Uterus (tissue), 4 donors: Measurements from ENCODE around the gene IL6. TPM values are rescaled to one million over a fixed set of nuclear protein-coding genes. Genes with fewer than 3 reads are reported as not detected.
"Not testable (repeated sequence)": the region's sequence is repeated elsewhere in the genome, so short reads cannot be mapped to it uniquely, and the experiment has no call there.

Source experiments
- DNase-seq, 2 donors: peaks; one replicate each; pipeline ENCODE4 v3.0.0-alpha.2; 2019 to 2020
- H3K27ac ChIP-seq, 2 donors: fragments of 200-600 bp; sonication (generic); 1 replicate in 1 of 2; 2 replicates in 1 of 2; pipeline ENCODE4 v1.5.1; 2016 to 2018
- H3K27me3 ChIP-seq, 2 donors: fragments of 200-600 bp; sonication (generic); one replicate each; pipeline ENCODE4 v1.5.1; 2018 to 2019; ENCODE audit warnings: control low read depth in 1 of 2
- H3K36me3 ChIP-seq, 2 donors: fragments of 200-600 bp; sonication (generic); one replicate each; pipeline ENCODE4 v1.5.1; 2019; ENCODE audit warnings: control low read depth in 1 of 2
- H3K4me1 ChIP-seq, 2 donors: fragments of 200-600 bp; sonication (generic); one replicate each; pipeline ENCODE4 v1.5.1; 2018 to 2019; ENCODE audit warnings: control low read depth in 1 of 2
- H3K4me3 ChIP-seq, 2 donors: fragments of 200-600 bp; sonication (generic); 1 replicate in 1 of 2; 2 replicates in 1 of 2; pipeline ENCODE4 v1.5.1; 2018 to 2019; ENCODE audit warnings: mild to moderate bottlenecking in 1 of 2
- H3K9me3 ChIP-seq, 2 donors: fragments of 200-600 bp; sonication (generic); one replicate each; pipeline ENCODE4 v1.5.1; 2019; ENCODE audit warnings: control low read depth in 1 of 2
- CTCF ChIP-seq, 4 experiments: fragments of 200-600 bp in 2 of 4; fragments of 450-650 bp in 2 of 4; sonication (generic) in 2 of 4; IDR thresholded peaks; one replicate each; pipeline ENCODE4 v1.5.1; 2016 to 2019; ENCODE audit warnings: antibody characterized with exemption in 4 of 4, mild to moderate bottlenecking in 2 of 4, moderate library complexity in 1 of 4
- POLR2A ChIP-seq, 2 donors: fragments of 450-650 bp; IDR thresholded peaks; one replicate each; pipeline ENCODE4 v1.6.1; 2016; ENCODE audit warnings: antibody characterized with exemption in 2 of 2, mild to moderate bottlenecking in 1 of 2, moderate library complexity in 1 of 2
- intact Hi-C: fragments of 100-400 bp; cut with DNase I; formaldehyde crosslinking; loops from one replicate; pipeline ENCODE4 v1.15.1; 2023; ENCODE audit warnings: low total_unique reads
- total RNA-seq, 4 donors: library from RNA; depleted of rRNA in 3 of 4; stranded (reverse); fragments of >200 nt in 3 of 4; gene quantifications; one replicate each; pipeline versions ENCODE4 v1.1.0 to v1.2.4, GENCODE V29; 2014 to 2023
- donor health status: DM: yes; HTN: yes; CAD: no.

Gene IL6
- total RNA-seq, 4 donors from 2014 or later, result 2.6 to 11.2 (median 4.2) TPM; not detected in 1

DNA sequence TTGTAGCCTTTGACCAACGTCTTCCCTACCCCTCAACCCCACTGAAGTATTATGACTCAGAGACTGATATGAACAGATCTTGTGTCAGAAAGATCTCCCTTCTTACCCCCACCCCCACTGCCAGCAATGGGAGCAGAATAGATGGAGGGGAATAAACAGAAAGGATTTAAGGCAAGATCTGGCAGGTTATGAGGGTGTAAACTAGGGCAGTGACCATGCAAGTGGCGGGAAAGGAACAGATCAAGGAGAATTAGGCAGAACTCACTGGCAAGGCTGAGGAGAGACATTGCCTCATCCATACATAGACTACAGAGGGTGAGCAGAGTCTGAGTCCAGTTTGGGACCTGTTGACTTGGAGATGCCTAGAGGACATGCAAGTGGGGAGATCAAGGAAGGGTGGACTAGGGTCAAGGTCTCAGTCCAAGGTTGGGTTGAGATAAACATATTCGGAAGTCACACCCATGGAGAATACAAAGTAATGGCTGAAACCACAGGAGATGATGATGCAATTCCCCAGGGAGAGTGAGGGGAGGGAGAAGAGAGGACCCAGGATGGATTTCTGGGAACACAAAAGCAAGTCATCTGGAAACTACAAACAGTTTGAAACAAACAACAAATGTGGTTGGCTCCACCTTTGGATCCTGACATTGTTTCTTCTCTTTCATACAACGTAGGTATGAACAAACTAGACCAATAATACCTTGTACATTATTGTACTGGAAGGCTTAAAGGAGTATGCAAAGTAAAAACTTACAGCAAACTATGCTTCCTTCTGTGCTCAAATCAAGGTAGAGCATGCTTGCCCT lies 44.9 kb upstream of the IL6 start:
- H3K27me3 ChIP-seq, result no peaks in the 10 kb centered on the region
- intact Hi-C loops, result no loop called here
- no peak overlapping the region for H3K27ac ChIP-seq
- H3K4me3 ChIP-seq, result no peak overlapping the region
- TF ChIP-seq CTCF (IDR thresholded peaks at IDR 0.05) (no peak), POLR2A (IDR thresholded peaks at IDR 0.05) (no peak)
- H3K4me1 ChIP-seq, result no peaks in the 10 kb centered on the region
- no peaks in the 10 kb centered on the region for H3K9me3 ChIP-seq
- DNase-seq, result no peak
- H3K36me3 ChIP-seq, result no peaks in the 10 kb centered on the region

- Histone ChIP-seq H3K27ac (no peak overlapping the region), H3K4me3 (no peak overlapping the region), H3K9me3 (no peaks in the 10 kb centered on the region), H3K4me1 (no peaks in the 10 kb centered on the region), H3K36me3 (no peaks in the 10 kb centered on the region), H3K27me3 (no peaks in the 10 kb centered on the region)
- DNase-seq, result no peak
- intact Hi-C loops, result no loop called here
- TF ChIP-seq POLR2A (IDR thresholded peaks at IDR 0.05) (no peak), CTCF (IDR thresholded peaks at IDR 0.05) (no peak)
Observed at GRCh38 chr7:22683379-22683778, 43.6 kb upstream of the IL6 start.

GRCh38 chr7:22686620-22687019 lies 40.4 kb upstream of the IL6 start:
- Histone ChIP-seq H3K36me3 (no peaks in the 10 kb centered on the region), H3K4me1 (no peaks in the 10 kb centered on the region), H3K4me3 (no peak overlapping the region), H3K27me3 (no peaks in the 10 kb centered on the region), H3K9me3 (no peaks in the 10 kb centered on the region), H3K27ac (no peak overlapping the region)
- DNase-seq, result no peak
- TF ChIP-seq CTCF (IDR thresholded peaks at IDR 0.05) (no peak), POLR2A (IDR thresholded peaks at IDR 0.05) (no peak)
- intact Hi-C loops, result no loop called here

DNA sequence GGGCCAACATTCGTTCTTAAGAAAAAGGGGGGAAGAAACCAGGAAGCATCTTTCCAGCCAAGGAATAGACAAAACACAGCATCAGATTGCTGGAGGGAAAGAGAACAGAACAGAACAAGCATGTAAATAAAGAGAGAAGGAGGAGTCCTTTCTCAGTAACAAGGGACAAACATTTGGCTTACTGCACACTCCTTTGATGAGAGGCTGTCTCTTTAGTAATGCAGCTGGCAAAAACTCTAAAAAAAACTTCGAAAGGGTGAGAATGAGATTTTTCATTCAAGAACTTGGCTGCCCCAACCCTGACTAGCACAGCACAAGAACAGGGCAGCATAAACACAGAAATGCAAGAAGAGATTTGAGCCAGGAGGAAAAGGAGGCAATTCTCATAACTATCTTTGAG lies 38.9 kb upstream of the IL6 start:
- Histone ChIP-seq H3K27ac (no peak overlapping the region), H3K9me3 (no peaks in the 10 kb centered on the region)
- TF ChIP-seq CTCF (IDR thresholded peaks at IDR 0.05), result no peak
- TF ChIP-seq POLR2A (IDR thresholded peaks at IDR 0.05), result no peak

GRCh38 chr7:22688934-22689333 lies 38.1 kb upstream of the IL6 start:
- H3K4me1 ChIP-seq, H3K27ac ChIP-seq, H3K36me3 ChIP-seq, H3K4me3 ChIP-seq, H3K9me3 ChIP-seq, intact Hi-C loops, DNase-seq, H3K27me3 ChIP-seq: not testable (repeated sequence)

More for the DNA sequence above, 38.9 kb upstream of the IL6 start:
- no peaks in the 10 kb centered on the region for H3K4me1 ChIP-seq
- H3K36me3 ChIP-seq, result no peaks in the 10 kb centered on the region
- DNase-seq, result no peak
- intact Hi-C loops, result no loop called here
- no peaks in the 10 kb centered on the region for H3K27me3 ChIP-seq
- H3K4me3 ChIP-seq, result no peak overlapping the region
